GM12873 (cell line): ENCODE results near the gene AFF2.

Source experiments
- TF ChIP-seq, protein P1 (sequence below): IDR thresholded peaks from 2 replicates; pipeline ENCODE4 v1.5.1; 2012; ENCODE audit warnings: low read depth, mild to moderate bottlenecking, moderate library complexity, low read length, control low read depth; ENCODE audit not compliant: insufficient read depth; ENCODE audit errors: missing control alignments

Gene AFF2

DNA sequence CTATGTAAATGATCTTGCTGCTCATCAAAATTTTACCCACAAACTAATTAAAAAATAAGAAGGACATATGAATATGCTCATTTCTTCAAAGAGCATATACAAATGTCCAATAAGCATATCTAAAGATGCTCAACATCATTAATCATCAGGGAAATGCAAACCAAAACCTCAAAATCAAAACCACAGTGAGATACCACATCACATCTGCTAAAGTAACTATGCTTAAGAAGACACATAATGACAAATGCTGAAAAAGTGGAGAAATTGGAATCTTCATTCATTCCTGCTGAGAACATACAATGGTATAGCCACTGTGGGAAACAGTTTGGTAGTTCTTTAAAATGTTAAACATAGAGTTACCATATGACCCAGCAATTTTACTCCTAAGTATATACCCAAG is 81.9 kb downstream of the AFF2 start:
- TF ChIP-seq, protein P1, sequence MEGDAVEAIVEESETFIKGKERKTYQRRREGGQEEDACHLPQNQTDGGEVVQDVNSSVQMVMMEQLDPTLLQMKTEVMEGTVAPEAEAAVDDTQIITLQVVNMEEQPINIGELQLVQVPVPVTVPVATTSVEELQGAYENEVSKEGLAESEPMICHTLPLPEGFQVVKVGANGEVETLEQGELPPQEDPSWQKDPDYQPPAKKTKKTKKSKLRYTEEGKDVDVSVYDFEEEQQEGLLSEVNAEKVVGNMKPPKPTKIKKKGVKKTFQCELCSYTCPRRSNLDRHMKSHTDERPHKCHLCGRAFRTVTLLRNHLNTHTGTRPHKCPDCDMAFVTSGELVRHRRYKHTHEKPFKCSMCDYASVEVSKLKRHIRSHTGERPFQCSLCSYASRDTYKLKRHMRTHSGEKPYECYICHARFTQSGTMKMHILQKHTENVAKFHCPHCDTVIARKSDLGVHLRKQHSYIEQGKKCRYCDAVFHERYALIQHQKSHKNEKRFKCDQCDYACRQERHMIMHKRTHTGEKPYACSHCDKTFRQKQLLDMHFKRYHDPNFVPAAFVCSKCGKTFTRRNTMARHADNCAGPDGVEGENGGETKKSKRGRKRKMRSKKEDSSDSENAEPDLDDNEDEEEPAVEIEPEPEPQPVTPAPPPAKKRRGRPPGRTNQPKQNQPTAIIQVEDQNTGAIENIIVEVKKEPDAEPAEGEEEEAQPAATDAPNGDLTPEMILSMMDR: no peak

DNA sequence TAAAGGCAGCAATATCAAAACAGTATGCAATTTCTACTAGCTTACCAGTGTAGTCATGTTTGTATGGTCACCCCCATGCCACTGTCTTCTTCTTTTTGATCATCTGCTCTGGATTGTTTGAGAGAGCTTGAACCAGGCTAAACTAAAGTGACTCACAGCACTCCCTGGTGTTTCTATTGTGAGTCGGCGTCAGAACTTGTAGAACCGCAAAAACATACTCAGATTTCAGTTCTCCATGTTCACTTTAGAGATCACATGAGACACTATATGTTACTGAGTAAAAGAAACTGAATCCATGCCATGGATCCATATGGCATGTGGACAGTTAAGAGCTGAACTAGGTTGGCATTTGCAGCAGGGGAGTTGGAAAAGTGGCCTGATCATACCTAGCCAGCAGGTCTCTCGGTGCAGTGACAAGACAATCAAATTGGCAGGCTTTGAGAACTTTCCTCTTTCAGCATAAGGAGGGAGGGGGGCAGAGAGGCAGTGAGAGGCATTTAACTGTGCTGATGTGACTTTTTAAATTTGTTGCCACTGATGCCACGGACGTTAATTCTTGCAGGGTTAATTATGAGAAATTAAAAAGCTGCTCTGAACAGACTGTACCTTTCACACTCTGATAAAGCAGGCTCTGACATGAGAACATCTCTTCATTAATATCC is 88.4 kb downstream of the AFF2 start:
- TF ChIP-seq, protein P1: no peak

DNA sequence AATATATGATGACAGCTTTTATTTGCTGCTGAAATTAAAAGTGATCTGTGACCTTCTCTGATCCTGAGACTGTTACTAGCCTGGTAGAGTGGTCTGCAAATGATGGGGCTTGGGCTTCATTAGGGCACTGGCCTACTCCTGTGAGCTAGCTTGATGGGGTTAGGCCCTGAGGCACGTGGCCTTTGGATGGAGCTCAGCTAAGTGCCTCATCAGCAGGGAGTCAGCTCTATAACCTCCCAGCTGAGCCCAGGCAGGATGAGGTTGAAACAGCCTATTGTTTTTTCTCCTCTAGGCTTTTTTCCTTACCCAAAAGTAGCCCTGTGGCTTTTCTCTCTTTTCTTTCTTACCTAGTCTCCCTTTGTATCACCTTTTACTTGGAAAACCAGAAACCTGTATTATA is 92.2 kb downstream of the AFF2 start:
- TF ChIP-seq, protein P1: no peak

DNA sequence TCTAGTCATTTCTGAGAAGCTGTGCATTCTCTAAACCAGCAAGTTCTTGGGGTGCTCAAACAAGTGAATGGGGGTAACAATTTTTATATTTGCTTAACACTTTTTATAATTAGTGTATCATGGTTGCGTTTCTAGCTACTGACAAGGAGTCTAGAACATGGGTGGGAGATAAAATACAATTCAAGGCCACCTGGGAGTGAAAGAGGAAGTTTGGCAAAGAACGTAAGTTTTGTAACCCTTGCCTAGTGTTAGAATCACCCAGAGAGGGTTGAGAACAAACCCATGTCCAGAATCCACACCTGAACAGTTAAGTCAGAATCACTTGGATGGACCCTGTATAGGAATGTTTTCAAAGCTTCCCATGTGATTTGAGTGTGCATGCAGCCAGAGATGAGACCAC is 92.7 kb downstream of the AFF2 start:
- TF ChIP-seq, protein P1: no peak

DNA sequence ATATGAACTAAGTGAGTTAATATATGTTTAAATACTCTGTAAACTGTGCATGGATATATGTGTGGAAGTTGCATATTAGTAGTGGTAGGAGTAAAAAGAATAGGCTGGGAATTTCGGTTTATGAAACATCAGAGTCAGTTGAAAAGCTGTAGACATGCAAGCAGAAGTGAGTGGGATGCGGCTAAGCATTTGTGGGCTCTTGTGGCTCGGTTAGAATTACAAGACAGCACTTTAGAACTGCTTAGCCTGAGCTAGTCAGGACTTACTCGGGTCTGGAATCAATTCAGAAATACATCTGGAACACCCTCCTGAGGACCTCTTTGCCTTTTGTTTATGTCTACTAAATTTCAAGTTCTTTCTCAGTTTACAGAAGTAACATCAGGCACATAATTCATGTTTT is 93.6 kb downstream of the AFF2 start:
- TF ChIP-seq, protein P1: no peak

DNA sequence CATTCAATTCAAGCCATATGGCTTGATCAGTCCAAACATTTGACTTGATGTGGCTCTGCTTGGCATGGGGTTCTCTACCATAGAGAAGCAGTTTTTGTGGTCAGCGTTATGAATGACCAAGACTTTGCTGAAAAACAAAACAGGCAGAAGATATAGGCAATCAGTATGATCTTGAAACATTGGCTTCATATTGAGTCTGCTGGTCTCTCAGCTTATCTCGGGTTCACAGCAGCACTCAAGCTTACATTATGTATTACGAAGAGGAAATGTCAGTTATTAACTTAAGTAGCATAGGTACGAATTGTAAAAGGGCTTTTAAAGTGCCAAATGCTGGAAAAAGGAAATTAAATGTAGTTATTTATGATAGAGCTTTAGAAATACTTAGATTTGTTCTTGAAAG is 99.0 kb downstream of the AFF2 start:
- TF ChIP-seq, protein P1: no peak

DNA sequence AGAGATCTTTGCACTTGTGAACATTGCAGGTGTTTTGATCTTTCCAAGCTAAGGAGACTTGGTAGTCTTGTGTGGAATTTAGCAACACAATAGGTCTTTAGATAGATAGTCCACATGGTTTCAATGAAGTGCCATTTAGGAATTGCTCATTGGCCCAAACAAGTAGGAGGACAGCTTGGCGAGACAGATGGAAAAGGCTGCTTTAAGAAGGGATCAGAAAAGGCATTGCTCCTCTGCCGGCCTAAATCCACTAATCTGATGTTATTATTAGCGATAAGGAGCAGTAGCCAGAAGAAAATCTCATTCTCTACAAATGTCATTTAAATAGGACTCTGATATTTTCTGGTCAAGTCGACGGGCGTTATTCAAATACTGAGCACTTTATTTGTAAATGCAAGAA is 99.7 kb downstream of the AFF2 start:
- TF ChIP-seq, protein P1: no peak
